H1 (cell line): ENCODE measurements around the gene TRABD2B. TPM values are rescaled to one million over a fixed set of nuclear protein-coding genes. Genes with fewer than 3 reads are reported as not detected.

Source experiments
- BRCA1 ChIP-seq: IDR thresholded peaks from 2 replicates; pipeline ENCODE4 v1.6.1; 2012; ENCODE audit warnings: low read depth, low read length, improper control_type of control experiment
- CTCF ChIP-seq, 3 experiments: IDR thresholded peaks; 1 replicate in 2 of 3; 2 replicates in 1 of 3; pipeline versions ENCODE4 v1.5.1 to v1.6.1; 2011; ENCODE audit warnings: low read length in 3 of 3, mild to moderate bottlenecking in 3 of 3, inconsistent platforms in 2 of 3, low read depth in 1 of 3, moderate library complexity in 1 of 3; ENCODE audit not compliant: insufficient read depth in 1 of 3; ENCODE audit errors: control extremely low read depth in 1 of 3
- KDM1A ChIP-seq: fragments of 200-600, 300-600 bp; sonication (generic); IDR thresholded peaks from 2 replicates; pipeline ENCODE4 v1.7.1; 2016; ENCODE audit warnings: mild to moderate bottlenecking, low read length, borderline replicate concordance
- KDM4A ChIP-seq: IDR thresholded peaks from one replicate; pipeline ENCODE4 v1.7.1; 2012; ENCODE audit warnings: low read depth, mild to moderate bottlenecking, moderate library complexity, low read length, inconsistent platforms; ENCODE audit not compliant: severe bottlenecking
- SIN3A ChIP-seq, 2 experiments: IDR thresholded peaks in 1 of 2; conservative IDR thresholded peaks in 1 of 2; 2 replicates each; pipeline ENCODE4 v1.6.1; 2011 to 2012; ENCODE audit warnings: low read length in 2 of 2, improper control_type of control experiment in 1 of 2, low read depth in 1 of 2, mild to moderate bottlenecking in 1 of 2
- SP1 ChIP-seq: IDR thresholded peaks from 2 replicates; pipeline ENCODE4 v1.6.1; 2011; ENCODE audit warnings: low read depth, low read length
- TEAD4 ChIP-seq: IDR thresholded peaks from 2 replicates; pipeline ENCODE4 v1.6.1; 2012; ENCODE audit warnings: low read depth, low read length, inconsistent platforms, mixed read lengths
- polyA plus RNA-seq, 7 experiments: library from polyadenylated mRNA; depleted of rRNA in 3 of 7; stranded (reverse) in 5 of 7; unstranded in 2 of 7; fragments of >200 nt in 5 of 7; fragments of 200-250 nt in 2 of 7; gene quantifications; 1 replicate in 5 of 7; 2 replicates in 1 of 7; 4 replicates in 1 of 7; pipeline versions ENCODE4 v1.2.1 to v1.2.3, GENCODE V29; 2011 to 2013; ENCODE audit warnings: missing spikeins in 2 of 7, mixed read lengths in 2 of 7
- total RNA-seq: library from RNA; stranded (reverse); fragmentation: NEBNext Ultra II Directional; extraction: Animal tissue kit (Norgen Biotek cat#: 25700); gene quantifications from 2 replicates; pipeline ENCODE4 v1.2.1, GENCODE V29; 2021
- TF ChIP-seq, protein P1 (sequence below): IDR thresholded peaks from 2 replicates; pipeline ENCODE4 v1.6.1; 2011; ENCODE audit warnings: low read length, improper control_type of control experiment

TRABD2B gene
- total and polyA plus RNA-seq, 2 of the 8 experiments (the other 6 are each of a cell fraction or from before 2014, with no cell fraction given) = 0.95 to 3.4 TPM

DNA sequence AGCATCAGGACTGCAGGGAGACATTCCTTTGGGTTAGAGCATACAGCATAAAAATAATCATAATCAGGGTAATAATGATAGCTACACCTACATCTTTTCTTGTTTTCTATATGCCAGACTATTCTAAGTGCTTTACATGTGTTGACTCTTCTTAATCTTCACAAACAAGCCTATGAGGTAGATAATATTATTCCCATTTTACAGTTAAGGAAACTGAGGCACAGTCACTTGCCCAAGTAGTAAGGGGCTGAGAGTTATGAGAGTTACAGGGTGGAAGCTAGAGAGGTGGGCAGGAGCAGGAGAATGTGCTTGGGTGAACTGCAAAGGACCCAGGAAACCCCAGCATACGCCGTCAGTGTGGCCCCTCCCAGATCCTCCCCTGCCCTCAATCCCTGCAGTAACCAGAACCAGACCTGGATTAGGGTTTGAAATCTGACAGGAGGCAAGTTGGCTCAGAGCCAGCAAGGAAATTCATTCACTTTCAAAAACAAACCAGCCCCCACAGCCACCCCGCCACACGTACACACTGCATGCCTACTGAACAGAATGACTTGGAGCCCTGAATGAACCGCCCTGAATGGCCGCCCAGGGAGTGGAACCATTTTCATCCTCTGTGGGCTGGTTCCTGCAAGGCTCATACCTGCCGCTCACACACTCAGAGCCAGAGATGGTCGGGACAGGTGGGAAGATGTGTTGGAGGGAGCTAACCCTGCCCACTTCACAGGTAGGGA, 126.1 kb downstream of the TRABD2B start (continued):
- TF ChIP-seq TEAD4 = no peak
- no peak for TF ChIP-seq SP1
- TF ChIP-seq, protein P1, sequence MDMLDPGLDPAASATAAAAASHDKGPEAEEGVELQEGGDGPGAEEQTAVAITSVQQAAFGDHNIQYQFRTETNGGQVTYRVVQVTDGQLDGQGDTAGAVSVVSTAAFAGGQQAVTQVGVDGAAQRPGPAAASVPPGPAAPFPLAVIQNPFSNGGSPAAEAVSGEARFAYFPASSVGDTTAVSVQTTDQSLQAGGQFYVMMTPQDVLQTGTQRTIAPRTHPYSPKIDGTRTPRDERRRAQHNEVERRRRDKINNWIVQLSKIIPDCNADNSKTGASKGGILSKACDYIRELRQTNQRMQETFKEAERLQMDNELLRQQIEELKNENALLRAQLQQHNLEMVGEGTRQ = no peak
- TF ChIP-seq BRCA1 = no peak
- no peak for TF ChIP-seq CTCF (IDR thresholded peaks at IDR 0.05; ENCODE audit: control extremely low read depth in 1 of 3, insufficient read depth in 1 of 3, low read depth in 1 of 3, low read length in 3 of 3)
- TF ChIP-seq KDM4A = no peak
- no peak for TF ChIP-seq KDM1A
- no peak for TF ChIP-seq SIN3A (conservative IDR thresholded peaks at IDR 0.05 in 1 of 2, IDR thresholded peaks at IDR 0.05 in 1 of 2; ENCODE audit: low read depth in 1 of 2, low read length in 2 of 2)
- TF ChIP-seq, all 59 proteins: peak for 0
